GM04504 (cell line): Measurements from ENCODE around the gene SLC35B2.
"Not testable (repeated sequence)": the region's sequence is repeated elsewhere in the genome, so short reads cannot be mapped to it uniquely, and the experiment has no call there.

Experiments used
- DNase-seq: peaks from one replicate; pipeline ENCODE4 v3.0.0-alpha.2; 2012; ENCODE audit warnings: low read depth

The SLC35B2 gene

GRCh38 chr6:44234101-44235025 is 23.0 kb downstream of the SLC35B2 start:
- DNase-seq: peak; percentile 51

GRCh38 chr6:44233567-44234100 is 23.7 kb downstream of the SLC35B2 start:
- no peak for DNase-seq

- no peak for DNase-seq
Measured at GRCh38 chr6:44232676-44233566, 24.4 kb downstream of the SLC35B2 start.

GRCh38 chr6:44231426-44231825 is 25.9 kb downstream of the SLC35B2 start:
- not testable (repeated sequence) for DNase-seq

GRCh38 chr6:44230034-44230675 is 27.2 kb downstream of the SLC35B2 start:
- DNase-seq: no peak

- no peak for DNase-seq
Measured at GRCh38 chr6:44229376-44230033, 27.8 kb downstream of the SLC35B2 start.

- no peak for DNase-seq
Measured at GRCh38 chr6:44228836-44229235, 28.5 kb downstream of the SLC35B2 start.

- DNase-seq: no peak
Measured at GRCh38 chr6:44228433-44228832, 28.9 kb downstream of the SLC35B2 start.

GRCh38 chr6:44228031-44228430 is 29.3 kb downstream of the SLC35B2 start:
- DNase-seq: no peak

GRCh38 chr6:44227148-44227793 is 30.1 kb downstream of the SLC35B2 start:
- no peak for DNase-seq

GRCh38 chr6:44226368-44227147 is 30.8 kb downstream of the SLC35B2 start:
- DNase-seq: no peak

GRCh38 chr6:44225579-44226325 is 31.6 kb downstream of the SLC35B2 start:
- no peak for DNase-seq

GRCh38 chr6:44224965-44225305 is 32.4 kb downstream of the SLC35B2 start:
- DNase-seq: no peak

GRCh38 chr6:44224029-44224964 is 33.0 kb downstream of the SLC35B2 start:
- no peak for DNase-seq

GRCh38 chr6:44223319-44224028 is 33.9 kb downstream of the SLC35B2 start, which contains the start of gene SLC29A1:
SLC29A1 (plus strand) TSS chr6:44223595; CDS start chr6:44227314, 3,719 bp downstream.
- DNase-seq: no peak

GRCh38 chr6:44222486-44223318 is 34.6 kb downstream of the SLC35B2 start:
- no peak for DNase-seq

GRCh38 chr6:44221961-44222335 is 35.4 kb downstream of the SLC35B2 start:
- no peak for DNase-seq
